IMR-90 (cell line): Measurements from ENCODE around the gene TNFRSF14. TPM values are rescaled to one million over a fixed set of nuclear protein-coding genes. Genes with fewer than 3 reads are reported as not detected.

ENCODE experiments used
- ATAC-seq: fragments of 200-7000 bp; cut with Tn5 transposase; 2 replicates; pipeline ENCODE4 v1.9.1; 2020; ENCODE audit warnings: low read depth, mild to moderate bottlenecking, moderate library complexity
- BruUV-seq: library from RNA; stranded (reverse); fragments of 400-500 nt; replicated peaks from 2 replicates; lab custom pipeline; 2021; lab: Mats Ljungman, UMichigan
- CTCF ChIA-PET: fragments of 300-600 bp; formaldehyde crosslinking; extraction: SDS; loops from one replicate; lab custom pipeline; 2021; ENCODE audit warnings: antibody characterized with exemption; lab: Yijun Ruan, JAX
- POLR2A ChIA-PET: fragments of 300-600 bp; sonication (Branson Sonifier 250); formaldehyde crosslinking; loops from one replicate; lab custom pipeline; 2022; ENCODE audit warnings: antibody characterized with exemption; ENCODE audit not compliant: unreplicated experiment; lab: Charles Lee
- DNase-seq: peaks from one replicate; pipeline ENCODE4 v3.0.0; 2013
- H2AFZ ChIP-seq: replicated peaks from 2 replicates; pipeline ENCODE3; 2013; ENCODE audit warnings: low read length, mild to moderate bottlenecking; ENCODE audit not compliant: poor library complexity
- H2AK5ac ChIP-seq: 2 replicates; pipeline ENCODE4 v1.6.1; 2013; ENCODE audit warnings: low read depth, low read length, inconsistent platforms
- H2AK9ac ChIP-seq: replicated peaks from 2 replicates; pipeline ENCODE3; 2013; ENCODE audit warnings: mild to moderate bottlenecking, low read depth, low read length, moderate library complexity; ENCODE audit not compliant: poor library complexity
- H2BK120ac ChIP-seq: 2 replicates; pipeline ENCODE4 v1.6.1; 2013; ENCODE audit warnings: low read depth, low read length, inconsistent platforms
- H2BK15ac ChIP-seq: 3 replicates; pipeline ENCODE4 v1.6.1; 2013; ENCODE audit warnings: low read depth, low read length, inconsistent platforms
- H2BK20ac ChIP-seq: 2 replicates; pipeline ENCODE4 v1.6.1; 2013; ENCODE audit warnings: low read depth, mild to moderate bottlenecking, inconsistent platforms, low read length, moderate library complexity
- H2BK5ac ChIP-seq: 2 replicates; pipeline ENCODE4 v1.6.1; 2013; ENCODE audit warnings: mild to moderate bottlenecking, low read depth, low read length, inconsistent platforms; ENCODE audit not compliant: poor library complexity, severe bottlenecking
- H3K14ac ChIP-seq: replicated peaks from 2 replicates; pipeline ENCODE4 v1.6.1; 2013; ENCODE audit warnings: low read depth, low read length, inconsistent platforms
- H3K18ac ChIP-seq: 2 replicates; pipeline ENCODE4 v1.6.1; 2013; ENCODE audit warnings: low read depth, low read length, control low read depth
- H3K23ac ChIP-seq: 2 replicates; pipeline ENCODE4 v1.6.1; 2013; ENCODE audit warnings: low read depth, low read length, inconsistent platforms
- H3K27ac ChIP-seq: 2 replicates; pipeline ENCODE4 v1.5.1; 2013; ENCODE audit warnings: mild to moderate bottlenecking, control low read depth, low read length; ENCODE audit not compliant: insufficient read depth
- H3K27me3 ChIP-seq: 2 replicates; pipeline ENCODE4 v1.6.1; 2013; ENCODE audit warnings: low read length; ENCODE audit not compliant: control insufficient read depth, insufficient read depth
- H3K36me3 ChIP-seq: 2 replicates; pipeline ENCODE4 v1.6.1; 2013; ENCODE audit warnings: low read length, mixed read lengths; ENCODE audit not compliant: control insufficient read depth, insufficient read depth
- H3K4ac ChIP-seq: 2 replicates; pipeline ENCODE4 v1.6.1; 2013; ENCODE audit warnings: low read depth, low read length, inconsistent platforms
- H3K4me1 ChIP-seq: 2 replicates; pipeline ENCODE4 v1.6.1; 2013; ENCODE audit warnings: low read length, mixed read lengths; ENCODE audit not compliant: control insufficient read depth, insufficient read depth
- H3K4me2 ChIP-seq: 2 replicates; pipeline ENCODE4 v1.6.1; 2013; ENCODE audit warnings: low read depth, mild to moderate bottlenecking, control low read depth, low read length, moderate library complexity
- H3K4me3 ChIP-seq: 2 replicates; pipeline ENCODE4 v1.5.1; 2013; ENCODE audit warnings: low read depth, mild to moderate bottlenecking, control low read depth, low read length, moderate library complexity; ENCODE audit not compliant: insufficient read depth
- H3K56ac ChIP-seq: 2 replicates; pipeline ENCODE4 v1.6.1; 2013; ENCODE audit warnings: low read length, inconsistent platforms; ENCODE audit not compliant: insufficient read depth; ENCODE audit errors: extremely low read depth
- H3K79me1 ChIP-seq, 2 experiments: 2 replicates each; pipeline ENCODE4 v1.6.1; 2013; ENCODE audit warnings: low read length in 2 of 2, inconsistent platforms in 1 of 2, low read depth in 1 of 2
- H3K9ac ChIP-seq: 2 replicates; pipeline ENCODE4 v1.6.1; 2013; ENCODE audit warnings: low read depth, low read length, control low read depth
- H3K9me1 ChIP-seq: 2 replicates; pipeline ENCODE4 v1.6.1; 2013; ENCODE audit warnings: low read length, inconsistent platforms; ENCODE audit not compliant: insufficient read depth
- H3K9me3 ChIP-seq: 2 replicates; pipeline ENCODE4 v1.6.1; 2013; ENCODE audit warnings: low read length; ENCODE audit not compliant: control insufficient read depth, insufficient read depth
- H4K20me1 ChIP-seq: 2 replicates; pipeline ENCODE4 v1.6.1; 2013; ENCODE audit warnings: low read length, inconsistent platforms; ENCODE audit not compliant: insufficient read depth
- H4K5ac ChIP-seq: 2 replicates; pipeline ENCODE4 v1.6.1; 2013; ENCODE audit warnings: mild to moderate bottlenecking, low read depth, low read length, control low read depth
- H4K8ac ChIP-seq, 2 experiments: 2 replicates each; pipeline ENCODE4 v1.6.1; 2013; ENCODE audit warnings: low read depth in 2 of 2, low read length in 2 of 2, control low read depth in 1 of 2, inconsistent platforms in 1 of 2
- H4K91ac ChIP-seq: 2 replicates; pipeline ENCODE4 v1.6.1; 2013; ENCODE audit warnings: low read depth, low read length, inconsistent platforms; ENCODE audit not compliant: insufficient read depth
- CEBPB ChIP-seq: IDR thresholded peaks from 2 replicates; pipeline ENCODE4 v1.6.1; 2012; ENCODE audit warnings: low read depth, low read length, improper control_type of control experiment
- WGBS, 2 experiments: methylation state at CpG; one replicate each; pipeline versions ENCODE4 v1.1.5 to v1.1.7; 2013; ENCODE audit warnings: missing lambda C conversion rate in 2 of 2; ENCODE audit not compliant: insufficient read length in 1 of 2; ENCODE audit errors: extremely low coverage in 2 of 2; 5-methylcytosine and 5-hydroxymethylcytosine counted together
- dilution Hi-C: fragments of 300-500 bp; cut with HindIII; formaldehyde crosslinking; loops from one replicate; pipeline ENCODE4 v1.14.3; 2018; ENCODE audit warnings: low sequenced_read_pairs; ENCODE audit not compliant: unreplicated experiment
- in situ Hi-C: fragments of 300-500 bp; cut with MboI; formaldehyde crosslinking; loops from 3 replicates; pipeline ENCODE4 v1.14.3; 2019; ENCODE audit warnings: low sequenced_read_pairs, inconsistent platforms, mixed read lengths
- intact Hi-C: fragments of 100-400 bp; cut with micrococcal nuclease; formaldehyde crosslinking; loops from 2 replicates; pipeline ENCODE4 v1.10.0; 2022
- polyA plus RNA-seq, 3 experiments: library from polyadenylated mRNA; depleted of rRNA; stranded (reverse); fragments of >200 nt; gene quantifications; 2 replicates each; pipeline ENCODE4 v1.2.3, GENCODE V29; 2012; ENCODE audit warnings: low replicate concordance in 1 of 3
- total RNA-seq: library from RNA; depleted of rRNA; stranded (reverse); fragments of >200 nt; gene quantifications from 2 replicates; pipeline ENCODE4 v1.2.3, GENCODE V29; 2012

The TNFRSF14 gene
- total and polyA plus RNA-seq, 2 of the 4 experiments (the other 2 are of a cell fraction), result 1.3 to 4.2 TPM

DNA sequence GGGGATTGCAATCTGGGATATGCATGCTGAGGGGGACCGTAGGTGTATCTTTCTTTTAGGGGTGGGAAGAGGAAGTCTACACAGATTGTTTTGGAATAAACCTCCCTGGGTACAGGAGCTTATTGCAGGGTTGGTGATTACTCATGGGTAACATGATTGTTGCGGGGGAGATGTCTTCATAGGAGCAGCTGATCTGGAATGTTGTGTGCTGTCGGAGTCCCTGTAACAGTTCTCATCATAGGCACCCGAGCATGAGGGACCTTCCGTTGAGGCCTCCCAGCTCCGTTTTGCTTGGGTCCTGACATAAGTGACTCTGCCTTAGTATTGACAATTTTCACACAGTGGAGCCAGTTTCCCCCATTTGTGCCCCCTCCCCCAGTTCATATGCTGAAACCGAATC, 26.2 kb downstream of the TNFRSF14 start:
- H3K4me3 ChIP-seq, result no peak overlapping the region
- H4K20me1 ChIP-seq, result no peaks in the 10 kb centered on the region; the same call in 1 of the 2 replicates
- no peak overlapping the region for H3K23ac ChIP-seq
- in situ Hi-C loops, result no loop called here
- no peak overlapping the region for H3K18ac ChIP-seq
- no peak overlapping the region for H4K8ac ChIP-seq
- BruUV-seq, result no TSS peak
- H2BK20ac ChIP-seq, result no peak overlapping the region
- ATAC-seq (no peak), DNase-seq (no peak)
- H4K5ac ChIP-seq, result no peak overlapping the region
- H3K9me3 ChIP-seq, result no peaks in the 10 kb centered on the region
- H2AFZ ChIP-seq, result no peak overlapping the region
- no peak overlapping the region for H2AK9ac ChIP-seq
- intact Hi-C loops, result no loop called here
- no peak overlapping the region for H3K27ac ChIP-seq
- no peaks in the 10 kb centered on the region for H3K36me3 ChIP-seq
- no peak overlapping the region for H2AK5ac ChIP-seq
- no peak for TF ChIP-seq CEBPB
- dilution Hi-C loops, result no loop called here
- H3K4me2 ChIP-seq, result no peak overlapping the region
- peaks cover 10% of the 10 kb centered on the region for H3K4me1 ChIP-seq
- no peak overlapping the region for H3K56ac ChIP-seq
- 76% methylated on average over 4 of the region's 7 CpGs; no CpG with 5 or more reads in 1 of the 2 experiments for WGBS, 2 experiments
- peaks cover 5% of the 10 kb centered on the region for H3K27me3 ChIP-seq
- ChIA-PET CTCF (no interaction called here), POLR2A (no interaction called here)
- peaks cover 0 to 20% of the 10 kb centered on the region in 2 experiments; a peak in 2 of 4 replicates for H3K79me1 ChIP-seq
- H3K9ac ChIP-seq, result no peak overlapping the region
- H3K14ac ChIP-seq, result no peak overlapping the region
- no peak overlapping the region for H2BK120ac ChIP-seq
- peaks cover 5% of the 10 kb centered on the region for H3K9me1 ChIP-seq
- H2BK5ac ChIP-seq, result no peak overlapping the region
- H4K91ac ChIP-seq, result no peak overlapping the region
- no peak overlapping the region for H2BK15ac ChIP-seq
- no peak overlapping the region for H3K4ac ChIP-seq
